SU-DHL-6 (cell line): ENCODE data around the gene NSUN2.

Experiments used
- H2AFZ ChIP-seq: fragments of 200-600 bp; sonication (generic); 2 replicates; pipeline ENCODE4 v1.6.1; 2014; ENCODE audit warnings: low read depth, mild to moderate bottlenecking, moderate library complexity, mixed read lengths, antibody characterized with exemption, low read length; ENCODE audit not compliant: severe bottlenecking
- H3F3A ChIP-seq: fragments of 200-600 bp; shearing (Covaris generic); 2 replicates; pipeline ENCODE4 v1.6.0; 2016; ENCODE audit warnings: antibody characterized with exemption, mild to moderate bottlenecking; ENCODE audit not compliant: insufficient read depth
- H3K27ac ChIP-seq: fragments of 200-600 bp; sonication (generic); 2 replicates; pipeline ENCODE4 v1.5.1; 2016; ENCODE audit warnings: low read depth, mild to moderate bottlenecking, low read length, moderate library complexity, mixed read lengths
- H3K27me3 ChIP-seq: fragments of 200-600 bp; sonication (generic), shearing (Covaris generic); 2 replicates; pipeline ENCODE4 v1.6.0; 2014; ENCODE audit warnings: mild to moderate bottlenecking, low read length
- H3K36me3 ChIP-seq: fragments of 200-600 bp; sonication (generic); 2 replicates; pipeline ENCODE4 v1.6.1; 2014; ENCODE audit warnings: mild to moderate bottlenecking, low read length, mixed read lengths
- H3K4me2 ChIP-seq: fragments of 300-600, 200-600 bp; shearing (Covaris generic), sonication (generic); 2 replicates; pipeline ENCODE4 v1.6.0; 2014; ENCODE audit warnings: low read length, low read depth, mild to moderate bottlenecking; ENCODE audit not compliant: poor library complexity, severe bottlenecking
- H3K4me3 ChIP-seq: fragments of 200-600 bp; sonication (generic); 2 replicates; pipeline ENCODE4 v1.5.1; 2014; ENCODE audit warnings: antibody characterized with exemption, low read length, mild to moderate bottlenecking, mixed read lengths; ENCODE audit not compliant: insufficient read depth, poor library complexity, severe bottlenecking
- H3K79me2 ChIP-seq: fragments of 200-600 bp; sonication (generic); 2 replicates; pipeline ENCODE4 v1.6.1; 2014; ENCODE audit warnings: mild to moderate bottlenecking, low read length, moderate library complexity; ENCODE audit not compliant: insufficient read depth
- H3K9ac ChIP-seq: fragments of 200-600 bp; sonication (generic); 2 replicates; pipeline ENCODE4 v1.7.0; 2014; ENCODE audit warnings: mild to moderate bottlenecking, low read length
- H3K9me2 ChIP-seq: fragments of 200-600 bp; sonication (generic); replicated peaks from 2 replicates; pipeline ENCODE4 v1.6.1; 2014; ENCODE audit warnings: low read length; ENCODE audit not compliant: insufficient read depth
- H3K9me3 ChIP-seq: fragments of 200-600 bp; sonication (generic); 2 replicates; pipeline ENCODE4 v1.6.1; 2014; ENCODE audit warnings: low read length, mixed read lengths; ENCODE audit not compliant: insufficient read depth
- H4K20me1 ChIP-seq: fragments of 200-600 bp; sonication (generic); 2 replicates; pipeline ENCODE4 v1.6.1; 2014; ENCODE audit warnings: low read depth, mild to moderate bottlenecking, antibody characterized with exemption, low read length, moderate library complexity, mixed read lengths
- EZH2phosphoT487 ChIP-seq: fragments of 200-600 bp; sonication (generic), shearing (Covaris generic); conservative IDR thresholded peaks from 2 replicates; pipeline ENCODE4 v1.6.1; 2018; ENCODE audit warnings: mild to moderate bottlenecking, antibody characterized with exemption, low read length, moderate library complexity, mixed read lengths
- TF ChIP-seq, protein P1 (sequence below): fragments of 200-600 bp; sonication (generic); IDR thresholded peaks from one replicate; pipeline ENCODE4 v1.5.1; 2017; ENCODE audit warnings: antibody characterized with exemption, mild to moderate bottlenecking, low read length, moderate library complexity; ENCODE audit not compliant: insufficient read depth, poor library complexity, severe bottlenecking

NSUN2 gene

DNA sequence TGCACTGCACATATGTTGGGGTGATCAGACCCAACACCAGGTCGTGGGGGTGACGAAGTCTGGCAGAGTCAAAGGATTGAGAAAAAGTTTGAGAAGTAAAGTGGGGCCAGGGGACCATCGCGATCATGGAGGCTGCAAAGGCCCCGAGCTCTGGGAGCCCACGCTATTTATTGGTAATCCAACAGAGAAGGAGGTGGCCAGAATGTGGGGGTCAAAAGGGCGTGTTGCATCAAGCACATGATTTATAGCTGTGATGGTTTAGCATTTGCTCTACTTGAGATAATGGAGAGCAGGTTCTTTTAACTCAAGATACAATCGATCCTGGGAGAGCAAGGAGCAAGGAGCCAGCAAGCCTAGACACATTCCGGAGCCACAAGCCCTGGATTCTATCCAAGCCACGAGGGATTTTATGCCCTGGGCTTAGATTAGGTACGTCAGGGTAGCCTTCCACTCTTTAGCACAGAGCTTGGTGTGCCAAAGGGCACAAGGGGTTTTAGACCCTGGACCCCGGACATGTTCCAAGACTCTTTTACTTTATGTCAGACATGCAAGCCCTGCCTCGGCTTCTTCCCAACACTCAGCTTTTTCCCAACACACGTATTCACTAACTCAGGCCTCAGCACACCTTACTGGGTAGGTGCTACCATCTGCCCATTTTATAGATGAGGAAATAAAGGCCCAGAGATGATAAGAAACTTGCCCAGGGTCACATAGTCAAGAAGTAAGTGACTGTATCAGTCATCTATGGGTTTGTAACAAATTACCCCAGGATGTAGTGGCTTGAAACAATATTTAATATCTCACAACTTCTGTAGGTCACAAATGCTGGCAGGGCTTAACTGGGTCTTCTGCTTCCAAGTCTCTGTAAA, 39.5 kb downstream of the NSUN2 start:
- H3K27ac ChIP-seq = no peak overlapping the region

DNA sequence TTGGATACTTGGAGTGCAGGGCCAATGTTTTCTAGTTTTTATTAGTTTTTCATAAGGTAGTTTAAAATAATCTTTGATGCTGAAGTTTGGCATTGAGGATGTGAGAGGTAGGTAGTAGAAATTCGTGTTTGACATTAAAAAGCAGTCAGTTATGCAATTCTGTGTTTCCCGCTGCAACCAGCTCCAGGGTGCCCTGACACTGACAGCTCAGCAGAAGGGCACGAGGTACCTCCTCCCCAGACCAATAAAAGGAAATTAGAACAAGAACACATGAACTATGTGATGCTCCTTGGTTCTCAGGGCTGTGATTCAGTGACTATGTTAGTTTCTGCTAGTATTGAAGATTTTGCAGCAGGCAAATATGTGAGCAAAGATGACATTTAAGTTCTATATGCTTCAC, 40.2 kb downstream of the NSUN2 start:
- Histone ChIP-seq H3K9me2 (no peaks in the 10 kb centered on the region), H3K27me3 (no peaks in the 10 kb centered on the region), H3K27ac (no peak overlapping the region), H3K79me2 (no peaks in the 10 kb centered on the region), H3K9ac (no peak overlapping the region), H3K36me3 (no peaks in the 10 kb centered on the region), H4K20me1 (no peaks in the 10 kb centered on the region), H3K4me2 (no peak overlapping the region), H3F3A (no peaks in the 10 kb centered on the region), H3K9me3 (no peaks in the 10 kb centered on the region), H2AFZ (no peak overlapping the region), H3K4me3 (no peak overlapping the region)
- no peak for TF ChIP-seq EZH2phosphoT487
- TF ChIP-seq, protein P1, sequence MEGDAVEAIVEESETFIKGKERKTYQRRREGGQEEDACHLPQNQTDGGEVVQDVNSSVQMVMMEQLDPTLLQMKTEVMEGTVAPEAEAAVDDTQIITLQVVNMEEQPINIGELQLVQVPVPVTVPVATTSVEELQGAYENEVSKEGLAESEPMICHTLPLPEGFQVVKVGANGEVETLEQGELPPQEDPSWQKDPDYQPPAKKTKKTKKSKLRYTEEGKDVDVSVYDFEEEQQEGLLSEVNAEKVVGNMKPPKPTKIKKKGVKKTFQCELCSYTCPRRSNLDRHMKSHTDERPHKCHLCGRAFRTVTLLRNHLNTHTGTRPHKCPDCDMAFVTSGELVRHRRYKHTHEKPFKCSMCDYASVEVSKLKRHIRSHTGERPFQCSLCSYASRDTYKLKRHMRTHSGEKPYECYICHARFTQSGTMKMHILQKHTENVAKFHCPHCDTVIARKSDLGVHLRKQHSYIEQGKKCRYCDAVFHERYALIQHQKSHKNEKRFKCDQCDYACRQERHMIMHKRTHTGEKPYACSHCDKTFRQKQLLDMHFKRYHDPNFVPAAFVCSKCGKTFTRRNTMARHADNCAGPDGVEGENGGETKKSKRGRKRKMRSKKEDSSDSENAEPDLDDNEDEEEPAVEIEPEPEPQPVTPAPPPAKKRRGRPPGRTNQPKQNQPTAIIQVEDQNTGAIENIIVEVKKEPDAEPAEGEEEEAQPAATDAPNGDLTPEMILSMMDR = no peak

More for the DNA sequence above, 39.5 kb downstream of the NSUN2 start:
- TF ChIP-seq, protein P1 = no peak
- no peak for TF ChIP-seq EZH2phosphoT487
- H3K36me3 ChIP-seq = no peaks in the 10 kb centered on the region
- H3K4me3 ChIP-seq = no peak overlapping the region
- H4K20me1 ChIP-seq = no peaks in the 10 kb centered on the region
- no peak overlapping the region for H3K4me2 ChIP-seq
- H3F3A ChIP-seq = no peaks in the 10 kb centered on the region
- H3K79me2 ChIP-seq = no peaks in the 10 kb centered on the region
- no peaks in the 10 kb centered on the region for H3K27me3 ChIP-seq
- H3K9ac ChIP-seq = no peak overlapping the region
- H2AFZ ChIP-seq = no peak overlapping the region
- H3K9me2 ChIP-seq = no peaks in the 10 kb centered on the region
- H3K9me3 ChIP-seq = no peaks in the 10 kb centered on the region

DNA sequence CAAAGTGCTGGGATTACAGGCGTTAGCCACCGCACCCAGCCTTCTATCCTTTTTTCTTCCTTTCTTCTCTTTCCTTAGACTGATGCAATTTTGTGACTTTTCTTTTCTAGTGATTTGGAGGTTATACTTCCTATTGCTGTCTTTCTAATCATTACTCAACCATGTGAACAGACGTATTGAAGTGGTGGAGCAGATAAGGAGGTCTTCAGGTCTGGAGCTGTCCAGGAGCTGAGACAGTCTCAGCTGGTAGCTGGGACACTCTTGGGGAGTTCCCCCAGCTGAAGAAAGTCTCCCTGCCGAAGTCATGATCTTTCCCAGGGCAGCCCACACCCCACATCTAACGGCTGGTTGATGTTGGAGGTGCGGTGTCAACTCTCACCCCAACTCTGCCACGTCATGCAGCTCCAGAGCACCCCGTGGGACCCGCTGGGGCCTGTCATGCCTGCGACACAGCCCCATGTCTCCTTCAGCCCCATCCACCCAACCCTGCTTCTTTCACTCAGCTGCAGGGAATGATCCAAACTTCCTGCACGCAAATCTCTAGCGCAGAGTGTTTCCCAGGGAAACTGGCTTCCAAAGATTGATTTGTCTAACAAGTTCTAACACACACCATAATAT, 41.1 kb downstream of the NSUN2 start:
- Histone ChIP-seq H3K9ac (no peak overlapping the region), H3K9me3 (no peaks in the 10 kb centered on the region), H2AFZ (no peak overlapping the region), H3K27me3 (no peaks in the 10 kb centered on the region), H4K20me1 (no peaks in the 10 kb centered on the region), H3K9me2 (no peaks in the 10 kb centered on the region), H3K4me2 (no peak overlapping the region), H3K27ac (no peak overlapping the region), H3K36me3 (no peaks in the 10 kb centered on the region), H3K4me3 (no peak overlapping the region), H3F3A (no peaks in the 10 kb centered on the region), H3K79me2 (no peaks in the 10 kb centered on the region)
- no peak for TF ChIP-seq EZH2phosphoT487
- TF ChIP-seq, protein P1 = no peak
